Mucosa of descending colon (tissue), 3 donors: ENCODE measurements around the gene ZNF385C. TPM values are rescaled to one million over a fixed set of nuclear protein-coding genes. Genes with fewer than 3 reads are reported as not detected.

Experiments
- ATAC-seq: fragments of 200-7000 bp; cut with Tn5 transposase; one replicate; pipeline ENCODE4 v1.9.1; 2020; ENCODE audit warnings: mild to moderate bottlenecking, moderate library complexity
- DNase-seq, 3 donors: peaks; one replicate each; pipeline ENCODE4 v3.0.0-alpha.2; 2020
- H3K36me3 ChIP-seq: fragments of 200-600 bp; one replicate; pipeline ENCODE4 v1.8.0; 2021; ENCODE audit warnings: low read depth, mild to moderate bottlenecking
- H3K4me1 ChIP-seq: fragments of 200-600 bp; one replicate; pipeline ENCODE4 v1.8.0; 2021; ENCODE audit warnings: low read depth, mild to moderate bottlenecking
- H3K4me3 ChIP-seq: fragments of 200-600 bp; one replicate; pipeline ENCODE4 v1.8.0; 2021; ENCODE audit warnings: mild to moderate bottlenecking
- H3K9me3 ChIP-seq: fragments of 200-600 bp; one replicate; pipeline ENCODE4 v1.8.0; 2021; ENCODE audit warnings: mild to moderate bottlenecking
- intact Hi-C, 2 donors: fragments of 100-400 bp; cut with DNase I in 1 of 2; cut with micrococcal nuclease in 1 of 2; formaldehyde crosslinking; loops; one replicate each; pipeline versions ENCODE4 v1.11.0 to v1.11.1; 2022; cut with DNase I, micrococcal nuclease
- total RNA-seq, 3 donors: library from RNA; stranded (reverse); fragmentation: NEBNext Ultra II Directional in 2 of 3; extraction: Animal tissue kit (Norgen Biotek cat#: 25700) in 2 of 3; gene quantifications; one replicate each; pipeline versions ENCODE4 v1.2.1 to v1.2.4, GENCODE V29; 2021 to 2023
- TF ChIP-seq, protein P1 (sequence below): fragments of 200-600 bp; IDR thresholded peaks from one replicate; pipeline ENCODE4 v1.8.0; 2022; ENCODE audit warnings: antibody characterized with exemption, mild to moderate bottlenecking
- donor health status: DM: no; HTN: no; CAD: no; lungs with moderate emphysema.
- donor health status: DM: no; HTN: no; CAD: no.
- donor health status: DM: no; HTN: yes; CAD: no.

Gene ZNF385C
- total RNA-seq, 3 donors from 2014 or later = 0.41 to 0.96 (median 0.58) TPM

DNA sequence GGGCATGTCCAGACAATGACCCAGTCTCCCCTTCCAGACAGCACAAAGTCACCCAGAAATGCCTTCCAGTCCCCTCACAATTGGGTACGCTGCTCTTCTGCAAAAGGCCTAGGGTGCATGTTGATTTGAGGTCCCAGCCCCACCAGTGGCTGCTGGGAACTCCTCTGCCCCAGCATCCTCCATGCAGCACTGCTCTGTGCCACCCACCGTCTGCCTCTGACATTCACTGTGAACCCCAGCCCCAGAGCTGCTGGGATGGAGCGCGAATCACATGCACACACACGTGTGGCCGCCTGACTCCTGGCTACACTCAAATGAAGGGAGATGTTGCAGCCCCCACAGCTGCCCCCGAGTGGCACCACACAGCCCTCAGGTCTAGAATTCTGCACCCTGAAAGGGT lies 46.6 kb downstream of the ZNF385C start:
- TF ChIP-seq, protein P1, sequence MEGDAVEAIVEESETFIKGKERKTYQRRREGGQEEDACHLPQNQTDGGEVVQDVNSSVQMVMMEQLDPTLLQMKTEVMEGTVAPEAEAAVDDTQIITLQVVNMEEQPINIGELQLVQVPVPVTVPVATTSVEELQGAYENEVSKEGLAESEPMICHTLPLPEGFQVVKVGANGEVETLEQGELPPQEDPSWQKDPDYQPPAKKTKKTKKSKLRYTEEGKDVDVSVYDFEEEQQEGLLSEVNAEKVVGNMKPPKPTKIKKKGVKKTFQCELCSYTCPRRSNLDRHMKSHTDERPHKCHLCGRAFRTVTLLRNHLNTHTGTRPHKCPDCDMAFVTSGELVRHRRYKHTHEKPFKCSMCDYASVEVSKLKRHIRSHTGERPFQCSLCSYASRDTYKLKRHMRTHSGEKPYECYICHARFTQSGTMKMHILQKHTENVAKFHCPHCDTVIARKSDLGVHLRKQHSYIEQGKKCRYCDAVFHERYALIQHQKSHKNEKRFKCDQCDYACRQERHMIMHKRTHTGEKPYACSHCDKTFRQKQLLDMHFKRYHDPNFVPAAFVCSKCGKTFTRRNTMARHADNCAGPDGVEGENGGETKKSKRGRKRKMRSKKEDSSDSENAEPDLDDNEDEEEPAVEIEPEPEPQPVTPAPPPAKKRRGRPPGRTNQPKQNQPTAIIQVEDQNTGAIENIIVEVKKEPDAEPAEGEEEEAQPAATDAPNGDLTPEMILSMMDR = no peak
- Histone ChIP-seq H3K4me3 (no peak overlapping the region), H3K36me3 (no peaks in the 10 kb centered on the region), H3K9me3 (no peaks in the 10 kb centered on the region), H3K4me1 (peaks cover 12% of the 10 kb centered on the region)
- no peak for DNase-seq
- intact Hi-C loops = no loop called here
- ATAC-seq = no peak

DNA sequence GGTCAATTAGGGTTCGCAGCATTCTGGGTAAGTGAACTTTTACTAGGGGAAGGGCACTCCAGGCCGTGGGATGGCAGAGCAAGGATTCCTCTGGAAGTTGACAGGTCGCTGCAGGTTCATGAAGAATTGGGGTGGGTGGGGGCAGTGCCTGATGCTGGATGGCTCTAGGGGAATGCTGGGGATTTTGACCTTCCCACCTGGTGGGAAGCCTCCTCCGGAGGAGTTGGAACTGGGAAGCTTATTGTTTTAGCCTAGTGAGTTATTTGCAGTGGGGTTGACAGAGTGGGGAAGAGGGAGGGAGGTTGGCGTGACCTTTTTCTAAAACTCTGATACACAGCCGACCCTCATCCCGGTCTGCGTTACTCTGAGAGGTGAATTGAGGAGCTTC lies 47.3 kb downstream of the ZNF385C start:
- no peaks in the 10 kb centered on the region for H3K9me3 ChIP-seq
- H3K36me3 ChIP-seq = no peaks in the 10 kb centered on the region
- intact Hi-C loops = no loop called here
- TF ChIP-seq, protein P1 = no peak
- H3K4me3 ChIP-seq = no peak overlapping the region
- ATAC-seq (no peak), DNase-seq (no peak)
- peaks cover 12% of the 10 kb centered on the region for H3K4me1 ChIP-seq

DNA sequence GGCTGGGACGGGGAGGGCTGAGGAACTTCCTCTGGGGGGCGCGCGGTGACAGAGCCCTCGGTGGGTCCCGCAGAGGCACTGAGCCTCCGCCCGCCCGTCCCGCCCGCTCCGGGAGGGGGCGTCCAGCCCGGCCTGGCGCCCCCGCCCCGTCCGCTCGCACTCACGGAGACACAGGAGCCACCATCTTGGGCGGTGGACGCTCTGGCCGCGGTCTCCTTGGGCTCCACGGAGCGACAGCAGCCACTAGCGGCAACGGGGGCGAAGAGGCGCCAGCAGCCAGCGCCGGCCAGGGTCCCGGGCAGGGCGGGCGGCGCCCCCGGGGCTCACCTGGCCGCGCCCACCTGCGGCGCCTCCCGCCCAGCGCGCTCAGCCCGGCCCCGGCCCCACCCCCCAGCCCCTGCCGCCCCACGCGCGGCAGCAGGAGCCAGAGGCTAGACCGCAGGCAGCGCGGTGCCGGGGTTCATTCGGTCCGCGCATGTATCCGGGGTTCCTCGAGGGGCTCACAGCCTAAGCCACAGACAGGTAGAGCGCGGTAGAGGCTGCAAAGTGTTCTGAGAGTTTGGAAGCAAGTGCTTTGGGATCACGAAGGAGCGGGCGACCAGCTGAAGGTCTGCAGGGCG lies 47.8 kb downstream of the ZNF385C start, which contains the start of gene C17orf113:
Gene C17orf113, minus strand, starts transcription at position 209 of the 620 bp plus-strand sequence. CDS start 7,225 bp downstream, outside the sequence.
- Histone ChIP-seq H3K4me1 (peaks cover 12% of the 10 kb centered on the region), H3K36me3 (no peaks in the 10 kb centered on the region), H3K4me3 (peak within 1 kb of the TSS; percentile 34), H3K9me3 (no peaks in the 10 kb centered on the region)
- peak; percentile 88 for ATAC-seq
- intact Hi-C loops = no loop called here
- DNase-seq = peak; percentile 71 to 79 (median 73)
- TF ChIP-seq, protein P1 = peak; percentile 21

DNA sequence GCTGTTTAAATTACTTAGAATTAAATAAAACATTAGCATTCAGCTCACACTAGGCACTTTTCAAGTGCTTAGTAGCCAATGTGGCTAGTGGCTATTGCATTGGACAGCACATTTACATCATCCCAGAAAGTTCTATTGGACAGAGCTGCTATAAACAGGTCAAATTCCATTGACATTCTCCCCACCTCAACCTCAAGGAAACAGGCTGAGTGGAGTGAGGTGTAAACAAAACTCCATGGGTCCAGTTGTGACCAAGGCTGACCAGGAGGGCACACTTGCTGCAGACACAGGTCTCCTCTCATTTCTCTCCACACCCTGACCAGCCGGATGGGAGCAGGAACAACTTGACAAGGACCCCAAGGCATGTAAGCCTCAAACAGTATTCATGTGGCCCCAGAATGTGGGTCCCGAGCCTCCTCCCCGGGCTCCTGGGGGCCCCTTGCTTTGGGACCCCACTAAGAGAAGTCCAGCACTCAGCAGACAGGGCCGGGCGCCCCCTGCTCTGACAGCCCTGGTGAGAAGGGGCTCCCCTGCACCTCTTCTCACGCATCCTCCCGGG lies 48.4 kb downstream of the ZNF385C start:
- ATAC-seq (peak; percentile 73), DNase-seq (no peak)
- Histone ChIP-seq H3K9me3 (no peaks in the 10 kb centered on the region), H3K36me3 (no peaks in the 10 kb centered on the region), H3K4me1 (peaks cover 12% of the 10 kb centered on the region), H3K4me3 (peak overlapping the region; percentile 34)
- TF ChIP-seq, protein P1 = no peak
- intact Hi-C loops = no loop called here

DNA sequence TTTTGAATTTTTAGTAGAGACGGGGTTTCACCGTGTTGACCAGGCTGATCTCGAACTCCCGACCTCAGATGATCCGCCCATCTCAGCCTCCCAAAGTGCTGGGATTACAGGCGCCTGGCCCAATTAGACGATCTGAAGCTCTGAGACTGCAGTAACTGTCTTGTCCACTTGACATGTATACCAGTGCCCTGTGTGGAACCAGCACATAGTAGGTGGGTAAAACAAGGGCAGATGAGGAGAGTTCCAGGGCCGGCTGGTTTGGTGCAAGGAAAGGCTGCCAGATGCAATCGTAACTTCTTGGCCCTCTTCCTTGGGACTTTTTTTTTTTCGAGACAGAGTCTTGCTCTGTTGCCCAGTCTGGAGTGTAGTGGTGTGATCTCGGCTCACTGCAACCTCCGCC lies 50.9 kb downstream of the ZNF385C start:
- no peak overlapping the region for H3K4me3 ChIP-seq
- DNase-seq (no peak), ATAC-seq (no peak)
- H3K4me1 ChIP-seq = peaks cover 12% of the 10 kb centered on the region
- TF ChIP-seq, protein P1 = no peak
- intact Hi-C loops = no loop called here
- H3K9me3 ChIP-seq = no peaks in the 10 kb centered on the region
- no peaks in the 10 kb centered on the region for H3K36me3 ChIP-seq
